Smooth muscle cell (in vitro differentiated cells): ENCODE measurements around the gene SCAND1. TPM values are rescaled to one million over a fixed set of nuclear protein-coding genes. Genes with fewer than 3 reads are reported as not detected.
"Not testable (repeated sequence)": the region's sequence is repeated elsewhere in the genome, so short reads cannot be mapped to it uniquely, and the experiment has no call there.

Experiments
- DNase-seq: peaks from one replicate; lab custom pipeline; 2025; ENCODE audit not compliant: unreplicated experiment; lab: John Stamatoyannopoulos, UW
- H2AFZ ChIP-seq: fragments of 200-600 bp; sonication (generic); 2 replicates; pipeline ENCODE4 v1.6.0; 2016; ENCODE audit warnings: antibody characterized with exemption, low read depth, mild to moderate bottlenecking
- H3F3A ChIP-seq: fragments of 200-600 bp; sonication (generic); 2 replicates; pipeline ENCODE4 v1.6.0; 2017; ENCODE audit warnings: antibody characterized with exemption, low read depth
- H3K27ac ChIP-seq: fragments of 200-600 bp; sonication (generic); 2 replicates; pipeline ENCODE4 v1.5.1; 2016; ENCODE audit warnings: low read depth, mild to moderate bottlenecking
- H3K27me3 ChIP-seq: fragments of 200-600 bp; sonication (generic); 2 replicates; pipeline ENCODE4 v1.6.1; 2016; ENCODE audit warnings: low read depth, mild to moderate bottlenecking
- H3K36me3 ChIP-seq: fragments of 200-600 bp; sonication (generic); 2 replicates; pipeline ENCODE4 v1.5.1; 2016; ENCODE audit warnings: low read depth
- H3K4me1 ChIP-seq: fragments of 200-600 bp; sonication (generic); 2 replicates; pipeline ENCODE4 v1.5.1; 2016; ENCODE audit warnings: low read depth
- H3K4me2 ChIP-seq: fragments of 200-600 bp; sonication (generic); 2 replicates; pipeline ENCODE4 v1.6.0; 2016; ENCODE audit warnings: mild to moderate bottlenecking
- H3K4me3 ChIP-seq: fragments of 200-600 bp; sonication (generic); 2 replicates; pipeline ENCODE4 v1.5.1; 2016; ENCODE audit warnings: mild to moderate bottlenecking
- H3K79me2 ChIP-seq: fragments of 200-600 bp; sonication (generic); 2 replicates; pipeline ENCODE4 v1.6.0; 2016; ENCODE audit warnings: low read depth, mild to moderate bottlenecking
- H3K9ac ChIP-seq: fragments of 200-600 bp; sonication (generic); 2 replicates; pipeline ENCODE4 v1.6.0; 2016; ENCODE audit warnings: low read depth
- H3K9me3 ChIP-seq: fragments of 200-600 bp; sonication (generic); replicated peaks from 2 replicates; pipeline ENCODE4 v1.5.1; 2016; ENCODE audit warnings: low read depth
- H4K20me1 ChIP-seq: fragments of 200-600 bp; sonication (generic); 2 replicates; pipeline ENCODE4 v1.6.0; 2016; ENCODE audit warnings: low read depth
- WGBS: methylation state at CpG from one replicate; pipeline ENCODE4 v1.1.7; 2016; ENCODE audit warnings: low lambda C conversion rate; 5-methylcytosine and 5-hydroxymethylcytosine counted together
- polyA plus RNA-seq: library from polyadenylated mRNA; unstranded; fragments of >200 nt; fragmentation: Nextera tagmentation; extraction: Ambion mirVana; gene quantifications from 2 replicates; pipeline ENCODE4 v1.2.1, GENCODE V29; 2016
- total RNA-seq: library from RNA; depleted of rRNA; stranded (reverse); fragments of >200 nt; gene quantifications from 2 replicates; pipeline ENCODE4 v1.2.3, GENCODE V29; 2014
- TF ChIP-seq, protein P1 (sequence below): fragments of 200-600 bp; sonication (generic); IDR thresholded peaks from 2 replicates; pipeline ENCODE4 v1.5.1; 2017; ENCODE audit warnings: borderline replicate concordance, mild to moderate bottlenecking, antibody characterized with exemption; ENCODE audit not compliant: insufficient read depth, poor library complexity, severe bottlenecking

Gene SCAND1
- total RNA-seq (20.9 and 26.7 TPM in 2 replicates), polyA plus RNA-seq (128 and 135 TPM in 2 replicates)

DNA sequence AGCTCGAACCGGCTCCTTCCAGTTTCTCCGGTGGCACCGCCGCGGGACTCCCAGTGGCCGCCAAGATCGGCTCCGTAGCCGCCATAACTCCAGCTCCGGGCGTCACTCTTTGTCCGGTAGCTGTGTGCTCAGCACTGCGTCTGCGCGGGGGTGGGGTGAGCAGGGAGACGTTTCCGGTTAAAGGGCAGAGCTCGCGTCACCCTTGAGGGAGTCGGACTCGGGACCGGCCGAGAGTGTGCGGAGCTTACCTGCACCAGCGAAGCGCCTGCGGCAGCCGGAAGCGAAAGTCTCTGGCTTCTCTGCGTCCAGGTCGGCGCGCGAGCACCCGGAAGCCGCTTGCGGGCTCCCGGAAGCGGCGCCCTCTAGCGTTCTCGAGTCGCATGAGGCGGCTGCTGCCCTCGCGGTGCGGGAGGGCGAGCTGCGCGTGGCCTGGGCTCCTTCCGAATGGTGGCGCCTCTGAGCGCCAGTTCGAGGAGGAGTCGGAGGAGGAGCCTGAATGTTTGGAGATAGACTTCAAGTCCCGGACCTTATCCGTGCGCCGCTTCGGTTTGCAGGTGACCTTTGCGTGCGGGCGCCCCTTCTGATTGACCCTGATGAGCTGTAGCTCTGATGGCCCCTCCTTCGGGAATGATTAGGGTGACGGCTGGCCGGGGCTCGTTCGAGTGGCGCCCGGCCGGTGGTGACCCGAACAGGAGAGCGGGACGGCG lies at the start of gene SCAND1:
Gene SCAND1, minus strand, starts transcription at position 303 of the 707 bp plus-strand sequence. Its CDS starts 218 bp downstream, at position 85.
- Histone ChIP-seq H3K9me3 (no peaks in the 10 kb centered on the region), H3K4me1 (peaks cover 17% of the 10 kb centered on the region), H3K9ac (peak within 1 kb of the TSS; percentile 98), H2AFZ (peak within 1 kb of the TSS; percentile 81), H4K20me1 (peaks cover 16% of the 10 kb centered on the region), H3K27ac (peak within 1 kb of the TSS; percentile 97), H3F3A (peaks cover 13% of the 10 kb centered on the region), H3K79me2 (peaks cover 21% of the 10 kb centered on the region), H3K36me3 (no peaks in the 10 kb centered on the region), H3K27me3 (no peaks in the 10 kb centered on the region), H3K4me2 (peak within 1 kb of the TSS; percentile 88), H3K4me3 (peak within 1 kb of the TSS; percentile 84)
- TF ChIP-seq, protein P1, sequence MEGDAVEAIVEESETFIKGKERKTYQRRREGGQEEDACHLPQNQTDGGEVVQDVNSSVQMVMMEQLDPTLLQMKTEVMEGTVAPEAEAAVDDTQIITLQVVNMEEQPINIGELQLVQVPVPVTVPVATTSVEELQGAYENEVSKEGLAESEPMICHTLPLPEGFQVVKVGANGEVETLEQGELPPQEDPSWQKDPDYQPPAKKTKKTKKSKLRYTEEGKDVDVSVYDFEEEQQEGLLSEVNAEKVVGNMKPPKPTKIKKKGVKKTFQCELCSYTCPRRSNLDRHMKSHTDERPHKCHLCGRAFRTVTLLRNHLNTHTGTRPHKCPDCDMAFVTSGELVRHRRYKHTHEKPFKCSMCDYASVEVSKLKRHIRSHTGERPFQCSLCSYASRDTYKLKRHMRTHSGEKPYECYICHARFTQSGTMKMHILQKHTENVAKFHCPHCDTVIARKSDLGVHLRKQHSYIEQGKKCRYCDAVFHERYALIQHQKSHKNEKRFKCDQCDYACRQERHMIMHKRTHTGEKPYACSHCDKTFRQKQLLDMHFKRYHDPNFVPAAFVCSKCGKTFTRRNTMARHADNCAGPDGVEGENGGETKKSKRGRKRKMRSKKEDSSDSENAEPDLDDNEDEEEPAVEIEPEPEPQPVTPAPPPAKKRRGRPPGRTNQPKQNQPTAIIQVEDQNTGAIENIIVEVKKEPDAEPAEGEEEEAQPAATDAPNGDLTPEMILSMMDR, result peak; percentile 90
- DNase-seq, result peak; percentile 99
- under 1% methylated on average over 75 of the region's 76 CpGs for WGBS

DNA sequence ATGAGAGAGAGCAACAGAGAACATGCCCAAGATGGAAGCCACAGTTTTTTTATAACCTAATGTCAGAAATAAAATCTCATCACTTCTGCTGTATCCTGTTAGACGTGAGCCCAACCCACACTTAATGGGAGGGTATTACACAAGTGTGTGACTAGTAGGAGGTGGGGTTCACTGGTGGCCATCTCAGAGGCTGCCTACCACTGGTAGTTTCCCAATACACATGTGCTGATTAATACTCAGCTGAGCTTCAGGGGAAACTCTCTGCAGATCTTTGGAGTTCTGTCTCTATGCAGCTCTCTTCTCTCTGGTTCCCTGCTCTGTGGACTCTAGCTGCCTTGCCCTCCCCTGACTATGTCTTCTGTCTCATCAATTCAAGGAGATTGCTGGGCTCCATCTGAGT lies 49.7 kb upstream of the SCAND1 start:
- WGBS, result 81% methylated on average over 1 of the region's 1 CpG
- TF ChIP-seq, protein P1, result no peak

GRCh38 chr20:36002855-36003254 lies 48.6 kb upstream of the SCAND1 start:
- no peak overlapping the region for H3K4me3 ChIP-seq
- TF ChIP-seq, protein P1, result no peak
- H3K36me3 ChIP-seq, result no peaks in the 10 kb centered on the region
- no peaks in the 10 kb centered on the region for H3K79me2 ChIP-seq
- H3K4me2 ChIP-seq, result no peak overlapping the region
- DNase-seq, result no peak
- no peaks in the 10 kb centered on the region for H3K27me3 ChIP-seq
- H3F3A ChIP-seq, result no peaks in the 10 kb centered on the region
- H3K9ac ChIP-seq, result no peak overlapping the region
- no peak overlapping the region for H3K27ac ChIP-seq
- H4K20me1 ChIP-seq, result no peaks in the 10 kb centered on the region
- no peaks in the 10 kb centered on the region for H3K9me3 ChIP-seq
- H2AFZ ChIP-seq, result no peak overlapping the region
- H3K4me1 ChIP-seq, result no peaks in the 10 kb centered on the region

More for the DNA sequence above, 49.7 kb upstream of the SCAND1 start:
- Histone ChIP-seq H3F3A (no peaks in the 10 kb centered on the region), H3K4me3 (no peak overlapping the region), H3K9ac (no peak overlapping the region), H3K27ac (no peak overlapping the region), H2AFZ (no peak overlapping the region), H3K4me2 (no peak overlapping the region), H3K36me3 (no peaks in the 10 kb centered on the region), H3K9me3 (no peaks in the 10 kb centered on the region), H3K79me2 (no peaks in the 10 kb centered on the region), H4K20me1 (no peaks in the 10 kb centered on the region), H3K4me1 (no peaks in the 10 kb centered on the region), H3K27me3 (no peaks in the 10 kb centered on the region)
- DNase-seq, result no peak

- H3K79me2 ChIP-seq, H3K36me3 ChIP-seq, H3K4me2 ChIP-seq, H3K9me3 ChIP-seq, H3K27me3 ChIP-seq, H3K9ac ChIP-seq, H3K27ac ChIP-seq, H4K20me1 ChIP-seq, H3K4me1 ChIP-seq, H3F3A ChIP-seq, H3K4me3 ChIP-seq, DNase-seq, H2AFZ ChIP-seq: not testable (repeated sequence)
- WGBS, result 97% methylated on average over 6 of the region's 34 CpGs
Measured at GRCh38 chr20:36001331-36001730, 47.0 kb upstream of the SCAND1 start.

DNA sequence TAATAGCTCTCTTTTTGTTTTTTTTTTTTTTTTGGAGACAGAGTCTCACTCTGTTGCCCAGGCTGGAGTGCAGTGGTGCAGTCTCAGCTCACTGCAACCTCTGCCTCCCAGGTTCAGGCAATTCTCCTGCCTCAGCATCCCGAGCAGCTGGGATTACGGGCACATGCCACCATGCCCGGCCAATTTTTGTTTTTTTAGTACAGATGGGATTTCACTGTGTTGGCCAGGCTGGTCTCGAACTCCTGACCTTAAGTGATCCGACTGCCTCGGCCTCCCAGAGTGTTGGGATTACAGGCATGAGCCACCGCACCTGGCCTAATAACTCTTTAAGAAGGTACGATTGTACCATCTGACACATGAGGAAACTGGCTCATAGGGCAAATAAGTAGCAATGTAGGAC lies 42.2 kb upstream of the SCAND1 start:
- H3K9ac ChIP-seq, DNase-seq, H3K27ac ChIP-seq, H3K27me3 ChIP-seq, H3K4me1 ChIP-seq, H3K9me3 ChIP-seq, H3K36me3 ChIP-seq, H3K79me2 ChIP-seq, H3F3A ChIP-seq, H2AFZ ChIP-seq, H3K4me3 ChIP-seq, H4K20me1 ChIP-seq, H3K4me2 ChIP-seq: not testable (repeated sequence)
- WGBS, result 92% methylated on average over 8 of the region's 8 CpGs
